Pancreas (tissue), 10 donors: ENCODE results near the gene CACNA2D3. TPM values are rescaled to one million over a fixed set of nuclear protein-coding genes. Genes with fewer than 3 reads are reported as not detected.

Experiments used
- ATAC-seq, 4 donors: fragments of 200-7000 bp; cut with Tn5 transposase; one replicate each; pipeline versions ENCODE4 v1.8.0 to v1.9.1; 2020; ENCODE audit warnings: mild to moderate bottlenecking in 4 of 4, moderate library complexity in 4 of 4
- DNase-seq, 6 donors: peaks; one replicate each; pipeline ENCODE4 v3.0.0-alpha.2; 2020
- FAIRE-seq: peaks from 2 replicates; lab custom pipeline; 2012; peaks lifted over from hg19 to GRCh38; lab: Jason Lieb, UNC
- H3K27ac ChIP-seq, 4 donors: fragments of 200-600 bp; sonication (generic); 1 replicate in 3 of 4; 2 replicates in 1 of 4; pipeline versions ENCODE4 v1.5.0 to v1.8.0; 2020
- H3K27me3 ChIP-seq, 4 donors: fragments of 200-600 bp; one replicate each; pipeline ENCODE4 v1.8.0; 2021
- H3K36me3 ChIP-seq, 3 donors: fragments of 200-600 bp; sonication (generic) in 1 of 3; one replicate each; pipeline versions ENCODE4 v1.5.0 to v1.8.0; 2020 to 2021
- H3K4me1 ChIP-seq, 3 donors: fragments of 200-600 bp; one replicate each; pipeline ENCODE4 v1.8.0; 2021
- H3K4me3 ChIP-seq, 4 donors: fragments of 200-600 bp; sonication (generic) in 2 of 4; one replicate each; pipeline versions ENCODE4 v1.5.0 to v1.8.0; 2020 to 2021
- H3K9me3 ChIP-seq, 4 donors: fragments of 200-600 bp; one replicate each; pipeline ENCODE4 v1.8.0; 2021
- WGBS, 2 donors: extraction: QIAGEN DNeasy Blood & Tissue Kit; methylation state at CpG; one replicate each; pipeline ENCODE4 v1.1.7; 2013; 5-methylcytosine and 5-hydroxymethylcytosine counted together
- intact Hi-C, 3 donors: fragments of 100-400 bp; cut with DNase I; formaldehyde crosslinking; loops; one replicate each; pipeline versions ENCODE4 v1.11.1 to v1.14.2; 2022
- polyA plus RNA-seq, 2 donors: library from polyadenylated mRNA; stranded (reverse); fragments of 200-250 nt; gene quantifications; one replicate each; pipeline ENCODE4 v1.2.3, GENCODE V29; 2013
- total RNA-seq, 6 donors: library from RNA; stranded (reverse); fragmentation: NEBNext Ultra II Directional in 4 of 6; extraction: Animal tissue kit (Norgen Biotek cat#: 25700) in 4 of 6; gene quantifications; one replicate each; pipeline versions ENCODE4 v1.2.1 to v1.2.4, GENCODE V29; 2021 to 2023
- TF ChIP-seq, protein P1 (sequence below), 4 donors: fragments of 200-600 bp; sonication (generic) in 3 of 4; IDR thresholded peaks; one replicate each; pipeline versions ENCODE4 v1.5.0 to v1.8.0; 2021; ENCODE audit warnings: antibody characterized with exemption in 4 of 4
- donor health status: healthy with polysubstance abuse.
- donor health status: DM: no; HTN: no; CAD: no; lungs with moderate emphysema.
- donor health status: DM: no; HTN: no; CAD: no.
- donor health status: control.
- donor health status: control.
- donor health status: Bipolar disorder and iron deficiency.
- donor health status: DM: yes; HTN: yes; CAD: no.
- donor health status: DM: no; HTN: no; CAD: no.
- donor health status: DM: no; HTN: no; CAD: no.
- donor health status: DM: yes; HTN: yes; CAD: no.

The CACNA2D3 gene
- total and polyA plus RNA-seq, 8 donors = 0.19 to 0.75 (median 0.37) TPM; not detected in 2

DNA sequence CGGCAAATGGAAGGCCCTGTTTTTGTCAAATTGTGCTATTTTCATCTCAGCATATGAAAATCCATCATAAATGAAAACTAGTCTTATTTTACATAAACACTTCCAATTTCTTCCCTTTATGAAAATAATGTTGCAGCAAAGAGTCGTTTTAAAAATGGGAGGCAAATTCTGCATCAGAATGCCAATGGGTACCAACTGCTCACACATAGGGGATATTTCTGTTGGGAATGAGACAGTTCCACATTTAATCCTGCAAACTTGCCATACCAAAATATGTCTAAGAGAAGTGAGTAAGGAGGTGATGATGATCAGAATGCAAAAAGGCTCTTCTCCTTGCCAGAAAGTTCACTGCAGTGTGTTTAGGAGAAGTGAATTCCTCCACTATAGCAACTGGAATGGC lies 391.7 kb downstream of the CACNA2D3 start:
- no peaks in the 10 kb centered on the region for H3K4me1 ChIP-seq
- H3K36me3 ChIP-seq = no peaks in the 10 kb centered on the region
- DNase-seq (no peak), FAIRE-seq (no peak), ATAC-seq (no peak)
- intact Hi-C loops = no loop called here
- H3K9me3 ChIP-seq = no peaks in the 10 kb centered on the region
- H3K4me3 ChIP-seq = no peak overlapping the region
- H3K27me3 ChIP-seq = no peaks in the 10 kb centered on the region
- WGBS, 2 donors = 71 to 79% methylated on average over 2 of the region's 2 CpGs
- TF ChIP-seq, protein P1, sequence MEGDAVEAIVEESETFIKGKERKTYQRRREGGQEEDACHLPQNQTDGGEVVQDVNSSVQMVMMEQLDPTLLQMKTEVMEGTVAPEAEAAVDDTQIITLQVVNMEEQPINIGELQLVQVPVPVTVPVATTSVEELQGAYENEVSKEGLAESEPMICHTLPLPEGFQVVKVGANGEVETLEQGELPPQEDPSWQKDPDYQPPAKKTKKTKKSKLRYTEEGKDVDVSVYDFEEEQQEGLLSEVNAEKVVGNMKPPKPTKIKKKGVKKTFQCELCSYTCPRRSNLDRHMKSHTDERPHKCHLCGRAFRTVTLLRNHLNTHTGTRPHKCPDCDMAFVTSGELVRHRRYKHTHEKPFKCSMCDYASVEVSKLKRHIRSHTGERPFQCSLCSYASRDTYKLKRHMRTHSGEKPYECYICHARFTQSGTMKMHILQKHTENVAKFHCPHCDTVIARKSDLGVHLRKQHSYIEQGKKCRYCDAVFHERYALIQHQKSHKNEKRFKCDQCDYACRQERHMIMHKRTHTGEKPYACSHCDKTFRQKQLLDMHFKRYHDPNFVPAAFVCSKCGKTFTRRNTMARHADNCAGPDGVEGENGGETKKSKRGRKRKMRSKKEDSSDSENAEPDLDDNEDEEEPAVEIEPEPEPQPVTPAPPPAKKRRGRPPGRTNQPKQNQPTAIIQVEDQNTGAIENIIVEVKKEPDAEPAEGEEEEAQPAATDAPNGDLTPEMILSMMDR (IDR thresholded peaks at IDR 0.05) = no peak
- H3K27ac ChIP-seq = no peak overlapping the region

DNA sequence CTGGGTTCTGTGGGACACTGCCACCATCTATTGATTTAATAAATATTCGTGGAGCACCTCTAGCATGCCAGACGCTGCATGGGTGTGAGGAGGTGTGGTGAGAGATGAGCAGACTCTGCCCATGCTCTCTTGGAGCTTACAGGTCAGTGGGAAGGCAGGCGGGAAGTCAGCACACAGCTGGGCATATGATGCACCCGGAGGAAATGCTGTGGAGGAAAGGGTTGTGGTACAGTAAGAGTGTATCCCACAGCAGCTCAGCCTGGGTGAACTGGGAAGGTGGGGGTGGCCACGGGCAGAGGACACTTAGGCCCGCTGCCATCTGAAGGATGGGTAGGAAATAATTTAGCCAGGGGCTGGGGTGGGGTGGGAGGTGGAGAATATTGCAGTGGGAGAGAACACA lies 392.1 kb downstream of the CACNA2D3 start:
- DNase-seq (no peak), ATAC-seq (no peak), FAIRE-seq (no peak)
- intact Hi-C loops = no loop called here
- Histone ChIP-seq H3K9me3 (no peaks in the 10 kb centered on the region), H3K27me3 (no peaks in the 10 kb centered on the region), H3K36me3 (no peaks in the 10 kb centered on the region), H3K27ac (no peak overlapping the region), H3K4me1 (no peaks in the 10 kb centered on the region), H3K4me3 (no peak overlapping the region)
- 51 to 66% methylated on average over 6 of the region's 6 CpGs for WGBS, 2 donors
- TF ChIP-seq, protein P1 (IDR thresholded peaks at IDR 0.05) = no peak

DNA sequence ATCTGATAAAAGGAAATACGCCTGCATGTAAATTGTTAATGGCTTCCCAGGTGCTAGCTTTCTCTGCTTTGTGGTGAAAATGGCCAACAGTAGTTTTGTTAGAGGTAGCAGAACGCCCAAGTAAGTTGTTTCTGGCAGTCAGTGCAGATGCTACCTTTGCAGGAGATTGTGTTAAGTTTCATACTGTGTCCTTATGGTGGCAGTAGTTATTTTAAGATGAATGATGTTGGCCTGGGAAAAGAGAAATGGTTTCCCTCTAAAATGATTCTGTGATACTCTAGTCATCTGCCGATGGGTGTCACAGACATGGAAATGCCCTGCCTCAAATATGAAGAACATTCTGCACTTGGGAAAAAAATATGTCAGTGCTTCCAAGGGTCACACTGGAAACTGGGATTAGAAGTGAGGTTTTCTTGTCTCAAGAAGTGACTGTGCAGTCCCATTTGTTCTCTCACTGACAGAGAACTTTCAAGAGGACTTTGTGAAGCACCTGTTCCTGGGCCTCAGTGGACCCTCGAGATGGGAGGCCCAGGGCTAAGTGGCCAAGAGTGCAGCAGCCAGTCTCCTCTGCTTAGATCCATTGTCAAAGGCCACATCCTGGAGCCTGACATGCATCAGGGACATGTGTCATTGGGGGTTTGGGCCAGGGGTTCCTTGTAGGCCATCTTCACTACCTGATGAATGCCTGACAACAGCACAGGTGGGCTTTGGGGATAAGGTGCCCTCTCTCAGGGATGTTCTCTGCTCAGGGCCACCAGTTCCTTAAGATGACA lies 393.3 kb downstream of the CACNA2D3 start:
- intact Hi-C loops = no loop called here
- FAIRE-seq (no peak), DNase-seq (no peak), ATAC-seq (no peak)
- Histone ChIP-seq H3K36me3 (no peaks in the 10 kb centered on the region), H3K27ac (no peak overlapping the region), H3K27me3 (no peaks in the 10 kb centered on the region), H3K9me3 (no peaks in the 10 kb centered on the region), H3K4me3 (no peak overlapping the region), H3K4me1 (no peaks in the 10 kb centered on the region)
- TF ChIP-seq, protein P1 (IDR thresholded peaks at IDR 0.05) = no peak
- WGBS, 2 donors = 45 to 53% methylated on average over 4 of the region's 4 CpGs

DNA sequence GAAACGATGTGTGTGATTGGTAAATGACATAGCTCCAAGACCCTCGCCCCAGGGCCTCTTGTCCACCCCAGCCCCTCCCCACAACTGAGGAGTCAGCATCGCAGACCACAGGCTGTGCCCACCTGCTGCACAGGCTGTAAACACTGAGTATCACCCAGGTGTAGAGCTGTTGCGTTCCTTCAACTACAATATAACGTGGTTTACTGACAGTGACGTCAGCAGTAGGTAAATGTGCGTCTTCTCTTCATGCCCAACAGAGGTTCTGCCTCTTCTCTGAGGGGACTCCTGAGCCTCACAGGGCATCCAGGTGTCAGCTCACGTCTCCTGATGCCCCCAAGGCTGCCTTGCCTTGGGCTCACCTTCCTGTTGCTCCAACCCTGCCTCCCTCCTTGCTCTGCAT lies 395.1 kb downstream of the CACNA2D3 start:
- Histone ChIP-seq H3K27ac (no peak overlapping the region), H3K27me3 (no peaks in the 10 kb centered on the region), H3K9me3 (no peaks in the 10 kb centered on the region), H3K4me3 (no peak overlapping the region), H3K4me1 (no peaks in the 10 kb centered on the region), H3K36me3 (no peaks in the 10 kb centered on the region)
- 49 to 64% methylated on average over 8 of the region's 8 CpGs for WGBS, 2 donors
- TF ChIP-seq, protein P1 (IDR thresholded peaks at IDR 0.05) = no peak
- intact Hi-C loops = no loop called here
- ATAC-seq (no peak), DNase-seq (no peak), FAIRE-seq (no peak)

DNA sequence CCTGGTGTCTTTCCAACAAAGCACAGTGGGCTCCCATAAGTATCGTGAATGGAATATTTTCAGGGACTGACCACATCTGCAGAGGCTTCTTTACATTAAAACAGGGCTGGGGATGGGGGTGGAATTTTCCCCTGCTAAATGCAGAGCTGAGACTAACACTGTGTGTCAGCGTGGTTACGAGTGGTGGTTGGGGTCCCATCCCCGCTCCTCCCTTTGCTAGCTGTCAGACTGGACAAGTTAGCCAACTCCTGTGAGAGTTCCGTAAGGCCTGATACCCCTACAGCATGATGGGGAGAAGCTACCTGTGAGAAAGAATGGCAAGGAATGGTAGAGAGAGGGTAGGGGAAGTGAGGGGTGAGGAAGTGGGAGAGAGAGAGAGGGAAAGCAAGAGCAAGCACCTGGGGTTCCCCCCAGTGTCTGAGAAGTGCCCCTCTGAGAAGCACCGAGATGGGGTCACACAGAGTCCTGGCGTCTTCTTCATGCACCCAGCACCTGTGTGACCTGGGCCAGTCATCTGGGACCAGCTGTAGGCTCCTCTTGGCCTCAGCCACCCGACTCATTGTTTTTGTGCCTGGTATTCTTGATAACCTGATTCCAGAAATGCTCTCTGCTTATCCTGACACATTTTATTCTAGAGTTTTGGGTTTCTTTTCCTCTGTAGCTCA lies 395.8 kb downstream of the CACNA2D3 start:
- 64 to 68% methylated on average over 8 of the region's 8 CpGs for WGBS, 2 donors
- no peak overlapping the region for H3K27ac ChIP-seq
- intact Hi-C loops = no loop called here
- no peaks in the 10 kb centered on the region for H3K4me1 ChIP-seq
- H3K27me3 ChIP-seq = no peaks in the 10 kb centered on the region
- no peak overlapping the region for H3K4me3 ChIP-seq
- ATAC-seq (no peak), FAIRE-seq (no peak), DNase-seq (no peak)
- no peaks in the 10 kb centered on the region for H3K9me3 ChIP-seq
- TF ChIP-seq, protein P1 (IDR thresholded peaks at IDR 0.05) = no peak
- no peaks in the 10 kb centered on the region for H3K36me3 ChIP-seq
